ES-I3 (cell line): ENCODE results near the gene GLRX.

Experiments
- H3K36me3 ChIP-seq: 2 replicates; pipeline ENCODE4 v1.6.1; 2013; ENCODE audit warnings: mild to moderate bottlenecking, low read length, control low read depth, moderate library complexity; ENCODE audit not compliant: insufficient read depth
- H3K4me1 ChIP-seq: 2 replicates; pipeline ENCODE4 v1.6.1; 2013; ENCODE audit warnings: mild to moderate bottlenecking, control low read depth, low read length; ENCODE audit not compliant: insufficient read depth
- H3K9ac ChIP-seq: 2 replicates; pipeline ENCODE4 v1.6.1; 2013; ENCODE audit warnings: low read depth, mild to moderate bottlenecking, low read length, moderate library complexity
- H3K9me3 ChIP-seq: 2 replicates; pipeline ENCODE4 v1.6.1; 2013; ENCODE audit warnings: mild to moderate bottlenecking, low read length, moderate library complexity; ENCODE audit not compliant: control insufficient read depth, insufficient read depth

The GLRX gene

DNA sequence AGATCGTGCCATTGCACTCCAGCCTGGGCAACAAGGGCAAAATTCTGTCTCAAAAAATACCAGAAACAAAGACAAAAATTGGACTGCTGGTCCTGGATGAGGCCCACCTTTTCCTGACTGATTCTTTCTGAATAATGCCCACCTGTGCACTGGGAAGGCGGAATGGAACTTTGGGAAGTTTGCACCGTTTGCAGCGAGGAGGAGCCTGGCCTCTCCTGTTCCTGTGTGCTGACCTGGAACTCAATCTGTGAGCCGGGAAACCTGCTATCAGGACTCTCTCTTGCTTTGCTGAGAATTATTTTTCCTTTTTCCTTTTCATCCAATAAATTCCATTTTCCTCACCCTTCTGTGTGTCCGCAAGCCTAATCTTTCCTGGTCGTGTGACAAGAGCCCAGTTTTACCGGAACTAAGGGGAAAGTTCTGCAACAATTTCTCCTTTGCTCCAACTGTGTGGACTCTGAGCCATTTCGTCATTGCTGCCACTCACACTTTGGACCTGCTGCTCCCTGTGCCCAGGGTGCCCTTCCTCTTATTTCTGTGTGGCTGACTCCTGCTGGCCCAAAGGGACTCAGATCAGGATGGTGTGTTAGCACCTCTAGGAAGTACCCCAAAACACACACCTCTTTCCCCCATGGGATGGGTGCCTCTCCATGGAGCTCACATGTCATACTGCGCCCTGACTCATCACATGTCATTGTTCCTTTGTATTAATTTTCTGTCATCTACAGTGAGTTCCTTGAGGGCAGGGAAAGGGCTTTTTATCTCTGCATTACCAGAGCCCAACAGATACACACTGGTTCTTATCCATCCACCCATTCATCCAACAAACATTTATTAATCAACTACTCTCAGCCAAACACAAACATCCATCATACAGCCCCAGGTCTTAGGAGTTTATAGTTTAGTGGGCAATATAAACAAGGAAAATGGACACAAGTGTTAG is 4.7 kb upstream of the GLRX start:
- no peaks in the 10 kb centered on the region for H3K9me3 ChIP-seq
- H3K9ac ChIP-seq, result no peak overlapping the region
- peaks cover 19% of the 10 kb centered on the region for H3K4me1 ChIP-seq
- no peaks in the 10 kb centered on the region for H3K36me3 ChIP-seq

DNA sequence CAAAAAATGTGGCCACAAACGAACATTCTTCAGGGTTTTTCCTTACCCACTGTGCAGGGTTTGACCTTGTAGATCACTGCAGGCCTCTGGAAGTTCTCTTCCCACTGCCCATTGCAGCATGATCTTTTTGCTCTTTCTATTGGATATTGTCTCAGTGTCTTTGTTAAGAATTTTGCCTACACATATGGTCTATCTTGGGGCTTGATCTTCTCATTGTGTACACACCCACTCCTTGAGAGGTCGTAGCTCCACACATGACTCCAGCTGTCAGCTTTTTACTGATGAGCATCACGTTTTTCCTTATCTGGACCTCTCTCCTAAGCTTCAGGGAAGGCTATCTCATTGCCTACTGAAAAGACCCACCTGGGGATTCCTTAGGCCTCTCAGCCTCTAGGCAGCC is 3.0 kb upstream of the GLRX start:
- Histone ChIP-seq H3K4me1 (peaks cover 25% of the 10 kb centered on the region), H3K9me3 (no peaks in the 10 kb centered on the region), H3K36me3 (no peaks in the 10 kb centered on the region), H3K9ac (no peak overlapping the region)

DNA sequence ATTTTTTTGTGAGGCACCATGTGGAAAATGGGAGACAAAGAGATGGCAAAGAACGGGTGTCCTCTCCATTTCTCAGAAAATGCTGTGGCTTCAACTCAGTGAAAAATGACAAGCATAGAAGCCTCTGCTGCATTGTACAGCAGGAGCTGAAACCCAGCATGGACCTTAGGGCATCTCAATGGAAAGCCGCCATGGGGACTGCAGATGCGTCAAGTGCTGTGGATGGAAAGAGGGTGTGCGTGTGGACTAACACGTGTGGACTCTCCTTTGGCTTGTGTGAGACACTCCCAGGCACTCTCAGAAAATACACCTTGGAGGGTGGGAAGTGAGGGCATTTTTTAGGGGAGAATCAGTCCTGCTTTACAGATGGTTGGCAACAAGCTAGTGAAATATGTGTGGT is 2.2 kb upstream of the GLRX start:
- Histone ChIP-seq H3K4me1 (peaks cover 25% of the 10 kb centered on the region), H3K9me3 (no peaks in the 10 kb centered on the region), H3K36me3 (no peaks in the 10 kb centered on the region), H3K9ac (no peak overlapping the region)

DNA sequence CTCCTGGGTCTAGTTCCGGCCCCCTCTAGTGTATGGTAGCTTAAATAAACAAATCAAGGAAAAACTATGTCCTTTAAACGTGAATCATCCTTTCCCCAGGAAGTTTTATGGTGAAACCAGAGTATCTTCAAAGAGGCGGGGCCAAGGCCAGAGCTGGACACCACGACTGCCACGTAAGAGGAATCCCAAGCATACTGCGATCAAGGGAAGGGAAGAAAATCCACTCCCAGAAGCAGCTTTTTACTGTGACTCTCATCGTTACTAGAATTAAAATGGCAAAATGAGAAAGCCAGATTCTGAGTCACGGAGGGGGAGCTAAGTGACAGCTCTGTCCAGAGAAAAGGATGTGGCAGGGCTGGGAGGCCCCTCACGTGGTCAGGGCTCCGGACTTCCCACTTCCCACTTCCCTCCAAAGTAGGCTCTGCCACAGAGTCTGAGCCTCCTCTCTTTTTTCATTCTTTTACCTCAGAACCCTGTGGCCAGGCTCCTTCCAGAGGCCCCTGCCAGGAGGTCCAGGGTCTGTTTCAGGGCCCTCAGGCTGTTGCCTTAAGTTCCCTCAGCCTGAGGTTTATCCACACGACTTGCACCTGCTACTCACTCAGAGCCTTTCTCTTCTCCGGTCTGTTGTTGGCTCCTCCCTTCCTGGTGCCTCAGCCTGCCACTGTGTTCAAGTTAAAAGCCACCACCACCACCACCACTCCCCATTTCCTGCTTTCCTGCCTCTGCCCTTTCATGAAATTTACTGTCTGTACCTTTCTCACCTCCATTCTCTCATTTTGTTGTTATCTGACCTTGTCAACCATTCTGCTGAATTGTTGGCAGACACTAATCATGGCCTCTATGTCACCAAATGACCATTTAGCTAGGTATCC is 1.4 kb upstream of the GLRX start:
- Histone ChIP-seq H3K9ac (peak overlapping the region; percentile 35; the same call in 1 of the 2 replicates), H3K4me1 (peaks cover 25% of the 10 kb centered on the region)

DNA sequence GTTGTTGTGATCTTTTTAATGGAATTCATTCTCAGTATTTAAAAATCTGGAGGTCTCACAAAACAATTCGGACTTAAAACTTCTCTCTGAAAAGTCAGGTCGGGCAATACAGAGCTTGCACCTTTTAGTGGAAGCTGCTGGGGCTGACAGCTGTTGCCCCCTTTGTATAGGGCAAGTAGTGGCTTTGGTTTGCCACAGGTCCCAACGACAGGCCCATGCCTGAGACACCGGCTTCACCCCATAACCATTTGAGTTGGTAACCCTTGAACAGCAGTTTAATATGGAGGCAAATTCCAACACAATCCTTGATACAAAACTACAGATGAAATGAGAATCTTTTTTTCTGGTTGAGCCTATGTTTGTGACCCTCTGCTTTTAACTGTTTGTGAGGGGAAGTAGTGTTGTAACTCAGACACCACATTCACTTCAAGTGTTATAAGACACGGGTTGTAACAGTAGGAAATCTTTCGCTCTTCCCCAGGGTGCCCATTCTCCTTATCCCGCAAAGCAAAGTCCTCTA is 752 bp upstream of the GLRX start:
- Histone ChIP-seq H3K9me3 (no peaks in the 10 kb centered on the region), H3K4me1 (peaks cover 25% of the 10 kb centered on the region), H3K36me3 (no peaks in the 10 kb centered on the region), H3K9ac (peak overlapping the region; percentile 35; the same call in 1 of the 2 replicates)

More for the DNA sequence above, 1.4 kb upstream of the GLRX start:
- Histone ChIP-seq H3K36me3 (no peaks in the 10 kb centered on the region), H3K9me3 (no peaks in the 10 kb centered on the region)

DNA sequence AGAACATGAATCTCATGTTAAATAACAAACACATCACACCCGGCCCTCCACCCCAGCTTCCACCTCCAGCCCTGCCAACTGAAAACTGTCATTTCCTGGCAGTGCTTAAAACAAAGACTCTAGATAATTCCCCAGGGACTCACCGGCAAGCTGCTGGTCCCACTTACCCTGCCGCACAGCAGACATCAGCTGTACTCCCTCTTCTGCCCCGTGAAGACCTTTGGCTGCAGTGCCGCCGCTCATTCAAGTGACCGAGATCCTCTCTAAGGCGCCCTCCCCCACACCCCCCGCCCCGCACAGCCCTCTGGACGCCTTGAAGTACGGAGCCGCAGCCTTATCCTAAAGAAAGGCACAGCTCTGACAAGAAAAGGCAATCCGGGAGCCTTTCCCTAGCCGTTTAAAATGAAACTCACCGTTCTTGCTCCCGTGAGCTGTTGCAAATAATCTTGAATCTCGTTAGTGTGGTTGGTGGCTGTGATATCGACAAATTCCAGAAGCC is 434 bp downstream of the GLRX start:
- no peaks in the 10 kb centered on the region for H3K36me3 ChIP-seq
- H3K4me1 ChIP-seq, result peaks cover 28% of the 10 kb centered on the region
- H3K9ac ChIP-seq, result peak overlapping the region; percentile 60; the same call in 1 of the 2 replicates
- H3K9me3 ChIP-seq, result no peaks in the 10 kb centered on the region

DNA sequence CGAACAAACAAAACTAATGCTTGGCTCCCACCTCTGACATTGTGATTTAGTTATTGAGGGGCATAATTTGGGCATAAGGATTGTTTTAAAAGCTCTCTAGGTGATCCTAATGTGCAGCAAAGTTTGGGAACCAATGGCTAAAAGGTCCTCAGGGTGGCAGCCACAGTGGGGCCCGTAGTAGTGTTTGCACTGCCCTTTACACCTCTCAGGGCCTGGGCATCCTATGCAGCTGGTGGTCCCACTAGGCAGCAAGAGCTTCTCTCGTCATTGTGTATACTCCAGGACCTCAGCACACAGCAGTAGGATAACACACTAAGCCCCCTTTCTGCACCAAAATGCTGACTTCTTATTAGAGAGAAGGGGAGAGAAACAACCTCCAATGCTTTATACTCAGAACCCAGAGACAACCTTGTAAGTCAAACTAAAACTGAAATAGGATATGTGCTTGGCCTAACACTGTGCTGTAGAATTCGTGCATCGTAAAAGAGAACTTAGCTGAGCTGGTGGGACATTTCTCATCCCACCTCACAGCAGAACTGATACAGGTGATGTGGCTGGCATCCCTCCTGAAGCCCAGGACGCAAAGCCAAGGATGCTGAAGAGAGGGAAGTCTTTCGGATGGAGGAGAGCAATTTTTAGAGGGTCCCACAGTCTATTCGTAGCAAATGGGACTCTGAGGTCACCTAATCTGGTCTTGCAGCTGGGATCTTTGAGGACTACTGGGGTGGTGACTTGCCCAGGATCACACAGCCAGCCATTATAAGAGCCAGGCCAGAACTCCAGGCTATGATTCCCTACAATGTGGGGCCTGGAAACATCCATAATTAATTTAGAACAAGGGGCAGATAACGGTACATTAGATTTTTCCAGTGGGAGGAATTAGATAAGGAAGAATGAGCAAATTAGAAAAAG is 1.2 kb downstream of the GLRX start:
- H3K4me1 ChIP-seq, result peaks cover 28% of the 10 kb centered on the region
- peak overlapping the region; percentile 60; the same call in 1 of the 2 replicates for H3K9ac ChIP-seq
- no peaks in the 10 kb centered on the region for H3K9me3 ChIP-seq
- H3K36me3 ChIP-seq, result no peaks in the 10 kb centered on the region

DNA sequence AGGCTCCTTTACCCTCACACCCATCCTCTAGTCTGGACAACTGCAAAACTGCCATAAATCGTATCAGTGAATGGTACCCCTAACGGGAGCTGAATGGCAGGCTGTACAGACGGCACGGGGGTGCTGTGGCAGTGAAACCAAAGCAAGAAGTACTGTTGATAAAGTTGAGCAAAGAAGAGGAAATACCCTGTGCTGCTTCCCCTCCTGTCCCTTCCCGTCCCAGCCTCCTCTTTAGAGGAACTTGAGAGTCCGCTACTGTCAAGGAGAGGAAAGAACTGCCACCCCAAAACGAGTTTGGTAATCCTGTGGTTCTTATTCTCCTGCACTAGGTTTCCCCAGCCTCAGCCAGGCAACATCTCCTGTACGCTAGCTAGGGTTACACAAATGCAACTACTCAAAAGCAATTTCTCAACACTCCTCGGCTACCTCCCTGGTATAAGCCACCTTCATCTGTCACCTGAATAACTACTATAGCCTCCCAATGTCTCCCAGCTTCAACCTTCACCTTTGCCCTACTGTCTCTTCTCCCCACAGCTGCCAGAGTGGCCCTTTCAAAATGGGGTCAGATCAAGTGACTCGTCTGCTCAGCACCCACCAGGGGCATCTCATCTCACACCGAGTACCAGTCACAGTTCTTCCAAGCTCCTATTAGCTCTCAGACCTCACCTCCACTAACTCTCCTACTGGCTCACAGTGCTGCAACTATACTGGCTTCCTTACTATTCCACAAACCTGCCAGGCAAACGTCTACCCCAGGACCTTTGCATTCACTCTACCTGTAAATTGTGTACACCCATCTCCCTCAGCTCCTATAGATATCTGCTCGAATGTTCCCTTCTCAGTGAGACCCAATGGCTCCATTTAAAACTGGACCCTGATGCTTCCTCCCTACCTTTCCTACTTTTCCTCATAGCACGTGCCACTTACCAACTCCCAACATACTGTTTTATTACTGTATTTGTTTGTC is 4.1 kb downstream of the GLRX start:
- Histone ChIP-seq H3K9me3 (no peaks in the 10 kb centered on the region), H3K4me1 (peaks cover 14% of the 10 kb centered on the region), H3K36me3 (no peaks in the 10 kb centered on the region), H3K9ac (no peak overlapping the region)

DNA sequence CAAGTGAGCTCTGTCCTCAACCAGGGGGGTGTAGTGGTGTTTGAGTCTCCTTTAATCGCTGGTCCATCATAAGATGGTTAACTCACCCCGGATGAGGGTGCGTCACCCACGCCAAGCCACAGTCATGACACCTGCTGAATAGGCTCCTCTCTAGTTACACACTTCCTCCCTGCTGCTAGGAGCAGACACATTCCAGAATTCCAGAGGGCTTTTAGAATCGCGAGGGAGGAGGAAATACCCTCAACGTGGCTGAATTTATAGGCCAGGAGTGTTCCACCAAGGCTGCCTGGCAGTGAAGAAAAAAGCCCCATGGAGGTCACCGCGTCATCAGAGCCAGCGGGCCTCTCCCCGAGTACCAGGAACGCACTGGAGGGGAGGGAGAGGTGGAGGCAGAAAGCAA is 5.1 kb downstream of the GLRX start:
- Histone ChIP-seq H3K9me3 (no peaks in the 10 kb centered on the region), H3K4me1 (peaks cover 9% of the 10 kb centered on the region), H3K36me3 (no peaks in the 10 kb centered on the region), H3K9ac (no peak overlapping the region)

DNA sequence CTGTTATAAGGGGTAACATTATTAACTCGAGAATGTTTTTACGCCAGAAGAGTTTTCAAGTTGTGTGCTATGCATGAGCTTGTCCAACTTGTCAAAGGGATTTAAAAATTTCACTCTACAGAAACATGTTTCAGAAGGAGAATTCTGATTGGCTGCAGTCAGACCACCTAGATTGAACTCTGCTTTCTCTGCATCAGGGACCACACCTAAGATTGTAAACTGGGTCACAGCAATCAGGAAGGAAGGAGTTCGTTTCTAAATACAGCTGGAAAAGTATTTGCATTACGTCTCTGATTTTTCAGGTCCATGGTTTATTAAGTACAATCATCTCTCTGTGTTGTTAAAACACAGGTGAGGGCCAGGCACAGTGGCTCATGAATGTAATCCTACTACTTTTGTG is 5.8 kb downstream of the GLRX start:
- Histone ChIP-seq H3K36me3 (no peaks in the 10 kb centered on the region), H3K9ac (no peak overlapping the region), H3K4me1 (peaks cover 9% of the 10 kb centered on the region), H3K9me3 (no peaks in the 10 kb centered on the region)

DNA sequence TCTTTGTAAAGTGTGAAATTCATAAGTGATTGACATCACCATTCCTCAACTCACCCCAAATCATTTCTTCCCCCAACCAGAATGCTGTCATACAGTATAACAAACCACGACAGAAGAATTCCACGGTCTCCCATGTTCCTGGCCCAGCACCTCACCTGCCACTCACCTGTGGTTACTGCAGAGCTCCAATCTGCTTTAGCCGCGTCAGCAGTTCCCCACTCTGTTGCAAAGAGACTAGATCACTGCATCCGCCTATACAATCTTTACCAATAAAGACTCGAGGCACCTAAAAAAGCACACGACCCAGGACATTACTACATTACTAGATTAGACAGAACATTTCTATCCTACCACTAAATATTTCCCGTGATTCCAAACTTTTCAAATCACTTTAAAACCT is 6.2 kb downstream of the GLRX start:
- Histone ChIP-seq H3K9ac (no peak overlapping the region), H3K9me3 (no peaks in the 10 kb centered on the region), H3K36me3 (no peaks in the 10 kb centered on the region), H3K4me1 (peaks cover 5% of the 10 kb centered on the region)

DNA sequence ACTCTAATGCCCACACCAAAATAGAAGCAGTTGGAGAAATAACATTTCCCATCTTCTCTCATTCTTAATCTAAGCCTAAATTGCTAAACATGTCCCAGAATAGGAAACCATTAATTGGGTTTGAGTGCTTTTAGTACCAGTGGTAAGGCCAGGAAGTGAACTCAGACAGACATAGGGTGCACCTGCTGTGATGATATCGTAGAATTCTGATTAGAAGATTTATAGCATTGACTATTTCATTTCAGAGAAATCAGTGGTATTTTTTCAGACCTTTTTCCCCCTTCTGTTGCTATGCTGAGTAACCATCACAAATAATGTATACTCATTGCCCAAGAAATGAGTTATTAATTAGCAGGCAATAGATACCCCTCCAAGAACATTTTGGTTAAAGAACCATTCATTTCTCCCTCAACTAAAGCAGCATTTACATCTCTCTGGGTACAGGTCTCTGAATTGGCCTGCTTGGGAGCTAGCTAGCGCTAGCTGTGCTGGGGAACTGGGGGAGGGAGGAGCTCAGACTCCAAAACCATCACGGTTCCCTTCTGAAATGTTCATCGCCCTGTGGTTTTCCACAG is 7.3 kb downstream of the GLRX start:
- H3K9ac ChIP-seq, result no peak overlapping the region
- no peaks in the 10 kb centered on the region for H3K36me3 ChIP-seq
- H3K4me1 ChIP-seq, result peaks cover 2% of the 10 kb centered on the region; the same call in 1 of the 2 replicates
- no peaks in the 10 kb centered on the region for H3K9me3 ChIP-seq
